ENCODE measurements around the gene RXFP3. TPM values are rescaled to one million over a fixed set of nuclear protein-coding genes. Genes with fewer than 3 reads are reported as not detected.
"Not testable (repeated sequence)": the region's sequence is repeated elsewhere in the genome, so short reads cannot be mapped to it uniquely, and the experiment has no call there.

The RXFP3 gene
- polyA plus RNA-seq, 1 donor from 2014 or later, result not detected

DNA sequence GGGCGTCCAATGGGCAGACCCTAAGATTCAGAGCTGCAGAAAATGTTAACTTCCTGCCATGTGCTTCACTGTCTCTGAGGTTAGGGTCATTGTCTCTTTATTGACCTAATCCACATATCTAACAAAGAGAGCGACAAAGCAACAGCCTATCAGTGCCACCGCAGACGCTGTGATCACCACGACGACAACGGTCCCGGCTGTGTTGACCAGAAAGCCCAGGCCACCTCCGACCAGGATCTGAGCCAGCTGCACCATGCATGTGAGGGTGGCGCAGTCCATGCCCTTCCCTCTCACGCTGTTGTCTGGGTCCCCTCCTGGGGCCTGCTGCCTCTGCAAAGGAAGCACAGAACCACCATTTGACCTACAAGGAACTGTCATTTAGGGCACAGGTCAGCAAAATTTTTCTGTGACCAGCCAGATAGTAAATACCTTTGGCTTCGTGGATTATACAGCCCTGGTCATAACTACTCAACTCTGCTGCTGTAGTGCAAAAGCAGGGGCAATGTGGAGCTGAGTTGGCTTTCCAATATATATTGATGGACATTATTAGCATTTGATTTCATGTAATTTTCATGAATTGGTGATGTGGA, 8.5 kb downstream of the RXFP3 start:
- no peaks in the 10 kb centered on the region for H3K36me3 Mint-ChIP-seq
- no peak overlapping the region for H3K4me3 Mint-ChIP-seq
- H3K4me1 Mint-ChIP-seq, result no peaks in the 10 kb centered on the region
- peaks cover 0 to 2% (median 0%) of the 10 kb centered on the region in 3 donors for H3K9me3 Mint-ChIP-seq
- H3K27me3 Mint-ChIP-seq, result peaks cover 11% of the 10 kb centered on the region
- no peak overlapping the region for H3K27ac Mint-ChIP-seq

- H3K4me3 Mint-ChIP-seq, H3K4me1 Mint-ChIP-seq, H3K27me3 Mint-ChIP-seq, H3K36me3 Mint-ChIP-seq: not testable (repeated sequence)
- Mint-ChIP-seq H3K27ac (peak overlapping the region in 1 of 3 donors; percentile 48), H3K9me3 (peaks cover 4 to 13% (median 8%) of the 10 kb centered on the region in 3 donors)
Observed at GRCh38 chr5:33952175-33952574, 16.0 kb downstream of the RXFP3 start.

- H3K4me1 Mint-ChIP-seq, result no peaks in the 10 kb centered on the region
- H3K27ac Mint-ChIP-seq, result no peak overlapping the region
- H3K27me3 Mint-ChIP-seq, result peaks cover 7% of the 10 kb centered on the region
- H3K9me3 Mint-ChIP-seq, result peaks cover 4 to 13% (median 10%) of the 10 kb centered on the region in 3 donors
- no peak overlapping the region for H3K4me3 Mint-ChIP-seq
- H3K36me3 Mint-ChIP-seq, result no peaks in the 10 kb centered on the region
Observed at GRCh38 chr5:33957577-33958150, 21.5 kb downstream of the RXFP3 start.

DNA sequence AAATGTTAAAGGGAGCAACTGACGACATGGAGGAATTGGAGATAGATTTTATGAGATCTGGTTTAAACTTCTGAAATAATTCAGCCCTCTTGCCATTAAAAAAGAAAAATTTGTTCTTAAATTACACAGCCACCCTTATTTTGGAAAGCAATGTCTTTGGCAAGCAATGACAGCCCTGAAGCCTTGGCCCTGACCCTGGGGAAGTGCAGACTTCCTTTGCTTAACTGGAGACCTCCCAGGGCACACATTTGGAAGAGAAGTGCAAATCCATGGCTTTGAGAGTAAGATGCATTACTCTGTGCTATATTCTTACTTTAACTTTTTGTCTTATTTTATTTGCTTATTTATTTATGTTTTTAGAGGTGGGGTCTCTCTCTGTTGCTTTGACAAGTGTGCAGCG, 22.0 kb downstream of the RXFP3 start:
- Mint-ChIP-seq H3K36me3 (no peaks in the 10 kb centered on the region), H3K27me3 (peaks cover 9% of the 10 kb centered on the region), H3K4me3 (no peak overlapping the region), H3K4me1 (no peaks in the 10 kb centered on the region), H3K9me3 (peaks cover 4 to 13% (median 10%) of the 10 kb centered on the region in 3 donors), H3K27ac (no peak overlapping the region)

DNA sequence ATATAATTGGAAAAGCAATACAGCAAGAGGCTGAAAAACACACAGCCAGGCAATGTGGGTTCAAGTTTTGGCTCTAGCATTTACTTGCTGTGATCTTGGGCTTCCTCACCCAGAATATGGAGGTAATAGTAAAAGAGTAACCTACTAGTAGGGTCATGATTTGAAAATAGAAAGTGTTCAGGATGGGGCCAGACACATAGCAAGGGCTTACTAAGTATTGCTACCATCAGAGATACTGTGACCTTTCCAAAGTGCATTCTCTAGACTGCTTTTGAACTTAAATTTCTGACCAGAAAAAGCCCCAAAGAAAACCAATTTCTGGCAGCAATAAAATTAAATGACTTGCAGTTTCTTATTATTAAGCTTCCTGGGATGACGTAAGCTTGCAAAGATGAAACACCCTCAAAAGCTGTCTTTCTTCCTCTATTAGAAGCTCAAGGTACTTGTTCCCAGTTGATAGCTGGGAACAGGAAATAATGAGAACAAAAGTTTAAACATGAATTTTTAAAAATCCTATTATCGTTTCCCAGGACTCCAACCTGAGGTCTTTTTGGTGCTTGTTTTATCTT, 28.0 kb downstream of the RXFP3 start:
- Mint-ChIP-seq H3K4me1 (peaks cover 0 to 2% (median 0%) of the 10 kb centered on the region in 3 donors), H3K27ac (no peak overlapping the region), H3K27me3 (peaks cover 4% of the 10 kb centered on the region), H3K4me3 (no peak overlapping the region), H3K9me3 (peaks cover 0 to 2% (median 0%) of the 10 kb centered on the region in 3 donors), H3K36me3 (no peaks in the 10 kb centered on the region)

DNA sequence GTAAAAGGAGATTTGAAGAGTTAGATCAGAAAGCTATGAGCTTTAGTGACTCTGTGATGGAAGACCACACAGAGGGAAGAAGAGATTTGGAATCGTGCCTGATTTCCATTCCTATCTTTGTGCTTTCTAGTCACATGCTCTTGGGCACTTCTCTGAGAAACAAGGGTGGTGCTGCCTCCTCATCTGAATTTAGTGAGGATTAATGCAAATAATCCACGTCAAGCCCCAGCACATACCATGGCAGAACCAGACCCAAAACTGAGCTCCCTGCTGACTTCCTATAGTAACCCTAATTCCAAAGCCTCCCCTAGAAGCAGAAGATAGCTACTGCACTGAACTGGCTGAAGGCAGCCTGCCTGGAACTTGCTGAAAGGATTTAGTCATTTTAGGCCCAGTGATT, 30.6 kb downstream of the RXFP3 start:
- H3K4me3 Mint-ChIP-seq, result no peak overlapping the region
- peaks cover 4% of the 10 kb centered on the region for H3K27me3 Mint-ChIP-seq
- H3K36me3 Mint-ChIP-seq, result no peaks in the 10 kb centered on the region
- H3K9me3 Mint-ChIP-seq, result peaks cover 0 to 2% (median 0%) of the 10 kb centered on the region in 3 donors
- no peak overlapping the region for H3K27ac Mint-ChIP-seq
- peaks cover 0 to 2% (median 0%) of the 10 kb centered on the region in 3 donors for H3K4me1 Mint-ChIP-seq

- H3K9me3 Mint-ChIP-seq, result no peaks in the 10 kb centered on the region
- peaks cover 0 to 2% (median 0%) of the 10 kb centered on the region in 3 donors for H3K4me1 Mint-ChIP-seq
- H3K27ac Mint-ChIP-seq, result peak overlapping the region in 1 of 3 donors; percentile 15
- no peaks in the 10 kb centered on the region for H3K36me3 Mint-ChIP-seq
- peaks cover 1% of the 10 kb centered on the region for H3K27me3 Mint-ChIP-seq
- H3K4me3 Mint-ChIP-seq, result no peak overlapping the region
Observed at GRCh38 chr5:33968211-33969005, 32.2 kb downstream of the RXFP3 start.

DNA sequence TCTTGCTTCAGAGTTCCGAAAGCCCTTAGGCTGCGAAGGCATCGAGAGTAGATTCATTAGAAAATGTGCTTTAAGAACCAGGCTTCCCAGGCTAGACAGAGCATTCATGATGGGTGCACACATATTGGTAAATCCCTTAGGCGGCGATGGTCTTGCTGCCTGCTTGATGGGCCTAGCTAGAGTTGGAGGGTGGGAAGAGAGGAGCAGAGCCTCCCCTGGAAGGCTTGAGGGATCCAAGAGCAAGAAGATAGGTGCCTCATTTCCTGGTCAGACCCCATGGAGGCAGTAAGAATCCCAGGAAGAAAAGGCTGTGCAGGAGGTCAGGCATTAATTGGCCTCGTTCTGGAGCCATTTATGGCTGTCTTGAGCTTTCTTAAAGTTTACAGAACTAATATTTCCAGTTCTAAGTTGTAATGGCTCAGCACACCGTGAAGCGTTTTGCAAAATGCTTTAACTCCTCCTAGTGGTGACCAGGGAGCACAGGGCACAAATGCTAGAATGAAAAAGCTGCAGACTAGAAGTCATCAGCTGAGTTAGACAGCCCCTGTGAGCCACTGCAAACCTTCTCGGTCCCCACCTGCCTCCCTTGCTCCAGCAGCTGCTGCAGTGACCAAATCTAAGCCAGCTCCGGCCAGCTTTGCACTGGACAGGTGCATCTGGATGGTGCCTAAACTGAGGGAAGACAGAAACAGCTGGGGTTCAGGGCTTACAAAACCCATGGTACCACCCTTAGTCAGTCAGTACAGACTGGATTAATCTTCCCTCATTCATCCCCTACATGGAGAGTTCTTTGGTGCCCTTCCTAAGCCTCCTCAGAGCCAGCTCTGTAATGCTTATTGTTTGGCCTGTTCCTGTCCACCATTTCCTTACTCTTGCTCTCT, 33.6 kb downstream of the RXFP3 start:
- H3K4me1 Mint-ChIP-seq, result no peaks in the 10 kb centered on the region
- no peaks in the 10 kb centered on the region for H3K36me3 Mint-ChIP-seq
- peaks cover 4% of the 10 kb centered on the region for H3K27me3 Mint-ChIP-seq
- H3K27ac Mint-ChIP-seq, result no peak overlapping the region
- H3K9me3 Mint-ChIP-seq, result no peaks in the 10 kb centered on the region
- no peak overlapping the region for H3K4me3 Mint-ChIP-seq

GRCh38 chr5:33973271-33973670, 37.1 kb downstream of the RXFP3 start:
- Mint-ChIP-seq H3K36me3 (no peaks in the 10 kb centered on the region), H3K4me1 (peaks cover 0 to 1% (median 0%) of the 10 kb centered on the region in 3 donors), H3K27ac (no peak overlapping the region), H3K9me3 (no peaks in the 10 kb centered on the region), H3K27me3 (peaks cover 4% of the 10 kb centered on the region), H3K4me3 (no peak overlapping the region)

DNA sequence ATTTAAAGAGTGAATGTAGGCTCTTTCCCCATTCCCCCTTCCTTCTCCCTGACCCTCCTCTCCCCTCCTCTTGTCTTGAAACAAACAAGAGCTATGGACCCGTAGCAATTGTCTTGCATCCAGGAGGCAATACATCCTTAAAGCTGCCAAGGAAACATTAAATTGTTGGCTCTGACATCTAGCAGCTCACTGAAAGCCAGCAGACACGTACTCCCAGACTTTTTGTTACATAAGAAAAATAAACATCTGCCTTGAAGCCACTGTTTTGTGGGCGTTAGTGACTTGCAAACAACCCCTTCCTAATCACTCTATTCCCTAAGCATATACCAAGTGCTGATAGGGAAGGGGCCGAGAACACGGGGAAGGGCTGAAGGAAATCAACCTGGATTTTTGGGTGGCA, 39.7 kb downstream of the RXFP3 start:
- peaks cover 2% of the 10 kb centered on the region for H3K36me3 Mint-ChIP-seq
- H3K9me3 Mint-ChIP-seq, result no peaks in the 10 kb centered on the region
- no peak overlapping the region for H3K4me3 Mint-ChIP-seq
- H3K27ac Mint-ChIP-seq, result no peak overlapping the region
- peaks cover 0 to 1% (median 0%) of the 10 kb centered on the region in 3 donors for H3K4me1 Mint-ChIP-seq
- peaks cover 4% of the 10 kb centered on the region for H3K27me3 Mint-ChIP-seq

GRCh38 chr5:33976307-33976706, 40.1 kb downstream of the RXFP3 start:
- H3K4me3 Mint-ChIP-seq, result no peak overlapping the region
- no peak overlapping the region for H3K27ac Mint-ChIP-seq
- peaks cover 0 to 1% (median 0%) of the 10 kb centered on the region in 3 donors for H3K4me1 Mint-ChIP-seq
- no peaks in the 10 kb centered on the region for H3K9me3 Mint-ChIP-seq
- peaks cover 4% of the 10 kb centered on the region for H3K27me3 Mint-ChIP-seq
- H3K36me3 Mint-ChIP-seq, result peaks cover 2% of the 10 kb centered on the region

DNA sequence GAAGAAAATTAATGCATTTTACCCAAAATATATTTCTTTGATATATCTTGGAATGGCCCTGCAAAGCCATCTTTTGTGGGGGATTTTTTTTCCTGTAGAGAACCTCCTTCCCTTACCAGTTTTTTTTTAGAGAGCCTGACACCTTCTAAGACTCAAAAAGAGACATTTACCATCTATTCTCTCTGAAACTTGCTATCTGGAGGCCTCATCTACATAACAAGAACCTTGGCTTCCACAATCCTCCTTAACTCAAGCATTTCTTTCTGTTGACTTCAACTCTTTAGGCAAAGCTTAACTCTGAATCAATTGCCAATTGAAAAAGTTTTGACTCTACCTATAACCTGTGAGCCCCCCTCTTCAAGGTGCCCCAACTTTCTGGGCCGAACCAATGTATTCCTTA, 42.1 kb downstream of the RXFP3 start:
- Mint-ChIP-seq H3K9me3 (no peaks in the 10 kb centered on the region), H3K27me3 (peaks cover 4% of the 10 kb centered on the region), H3K4me1 (peaks cover 0 to 1% (median 0%) of the 10 kb centered on the region in 3 donors), H3K4me3 (no peak overlapping the region), H3K36me3 (peaks cover 2% of the 10 kb centered on the region), H3K27ac (no peak overlapping the region)

GRCh38 chr5:33980030-33980429, 43.8 kb downstream of the RXFP3 start:
- Mint-ChIP-seq H3K9me3 (no peaks in the 10 kb centered on the region), H3K27ac (no peak overlapping the region), H3K27me3 (peaks cover 2% of the 10 kb centered on the region), H3K4me1 (peaks cover 0 to 1% (median 0%) of the 10 kb centered on the region in 3 donors), H3K4me3 (no peak overlapping the region), H3K36me3 (peaks cover 2% of the 10 kb centered on the region)

DNA sequence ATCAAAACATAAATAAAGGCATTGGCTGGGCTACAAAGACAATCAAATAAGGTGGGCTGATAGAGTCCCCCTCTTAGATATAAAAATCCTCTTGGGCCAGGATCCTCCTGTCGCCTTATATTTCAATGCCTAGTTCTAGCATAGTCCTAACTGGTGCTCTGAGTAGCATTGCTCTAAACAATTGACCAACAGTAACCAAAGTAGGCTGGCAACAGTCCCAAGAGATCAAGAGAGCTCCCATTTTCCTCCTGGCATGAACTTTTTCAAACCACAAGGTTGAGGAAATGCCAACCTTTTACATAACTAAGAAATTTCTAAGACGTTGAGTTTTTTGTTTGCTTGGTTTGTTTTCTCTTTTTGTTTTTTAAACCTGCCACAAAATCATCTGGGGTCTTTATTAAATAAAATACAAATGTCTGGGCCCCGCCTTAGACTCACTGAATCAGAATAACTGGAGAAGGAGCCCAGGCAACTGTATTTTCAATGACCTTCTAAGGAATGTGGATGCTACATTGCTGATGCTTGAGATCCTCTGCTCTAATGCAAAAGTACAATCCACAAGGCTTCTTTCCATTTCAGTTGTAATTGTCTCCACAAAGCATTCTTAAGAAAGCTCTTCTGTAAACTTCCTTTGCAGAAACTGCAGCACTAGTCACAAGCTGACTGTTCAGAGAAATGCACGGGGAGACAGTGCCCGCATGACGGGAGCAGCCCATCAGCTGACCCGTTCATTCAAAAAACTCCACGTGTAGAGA, 45.4 kb downstream of the RXFP3 start:
- no peak overlapping the region for H3K4me3 Mint-ChIP-seq
- peaks cover 2% of the 10 kb centered on the region for H3K27me3 Mint-ChIP-seq
- no peak overlapping the region for H3K27ac Mint-ChIP-seq
- H3K9me3 Mint-ChIP-seq, result no peaks in the 10 kb centered on the region
- peaks cover 2% of the 10 kb centered on the region for H3K36me3 Mint-ChIP-seq
- H3K4me1 Mint-ChIP-seq, result no peaks in the 10 kb centered on the region
